Measurements from ENCODE around the gene NKG7. TPM values are rescaled to one million over a fixed set of nuclear protein-coding genes. Genes with fewer than 3 reads are reported as not detected.

Gene NKG7
- polyA plus RNA-seq, 1 donor (not counting 4 experiments of a cell fraction or from before 2014, with no cell fraction given) = not detected

- Histone ChIP-seq H2AFZ (ENCODE audit: control insufficient read depth, low read length) (no peak overlapping the region), H3K79me2 (ENCODE audit: control insufficient read depth, insufficient read depth, low read length) (no peaks in the 10 kb centered on the region), H3K9ac (ENCODE audit: control insufficient read depth, extremely low read depth, insufficient read depth, low read length) (no peak overlapping the region), H3K27ac (ENCODE audit: control insufficient read depth, insufficient read depth, low read length) (no peak overlapping the region), H3K4me2 (ENCODE audit: control insufficient read depth, extremely low read depth, insufficient read depth, low read depth, low read length) (no peak overlapping the region), H3K27me3 (ENCODE audit: control insufficient read depth, extremely low read depth, insufficient read depth, low read length) (peaks cover 10% of the 10 kb centered on the region), H3K9me3 (ENCODE audit: control insufficient read depth, low read depth, low read length) (no peaks in the 10 kb centered on the region), H3K9me1 (ENCODE audit: control insufficient read depth, extremely low read depth, insufficient read depth, low read length) (no peaks in the 10 kb centered on the region), H3K4me3 (ENCODE audit: control insufficient read depth in 2 of 3, extremely low read depth in 1 of 3, insufficient read depth in 2 of 3, low read depth in 1 of 3, low read length in 3 of 3) (no peak overlapping the region), H3K36me3 (ENCODE audit: control insufficient read depth in 2 of 2, extremely low read depth in 1 of 2, insufficient read depth in 2 of 2, low read length in 2 of 2) (no peaks in the 10 kb centered on the region), H3K4me1 (ENCODE audit: control insufficient read depth, extremely low read depth, insufficient read depth, low read length) (no peaks in the 10 kb centered on the region), H4K20me1 (ENCODE audit: control insufficient read depth, extremely low read depth, insufficient read depth, low read length) (no peaks in the 10 kb centered on the region)
- DNase-seq (ENCODE audit: low read depth, low spot score) (no peak), FAIRE-seq (no peak)
- TF ChIP-seq CTCF (optimal IDR thresholded peaks at IDR 0.05 in 1 of 3, IDR thresholded peaks at IDR 0.05 in 1 of 3, conservative IDR thresholded peaks at IDR 0.05 in 1 of 3; ENCODE audit: extremely low read depth in 1 of 3, insufficient read depth in 2 of 3, low read length in 3 of 3) (no peak), EZH2 (IDR thresholded peaks at IDR 0.05; ENCODE audit: low read length) (no peak)
- dilution Hi-C loops (cut with MboI; ENCODE audit: extremely low pct_ligation_motif_present, low sequenced_read_pairs) = no loop called here
Measured at GRCh38 chr19:51326216-51327065, 46.0 kb downstream of the NKG7 start.

GRCh38 chr19:51325161-51325976 lies 47.1 kb downstream of the NKG7 start:
- no peaks in the 10 kb centered on the region for H3K36me3 ChIP-seq (ENCODE audit: control insufficient read depth in 2 of 2, extremely low read depth in 1 of 2, insufficient read depth in 2 of 2, low read length in 2 of 2)
- H3K4me2 ChIP-seq (ENCODE audit: control insufficient read depth, extremely low read depth, insufficient read depth, low read depth, low read length) = no peak overlapping the region
- H3K4me1 ChIP-seq (ENCODE audit: control insufficient read depth, extremely low read depth, insufficient read depth, low read length) = no peaks in the 10 kb centered on the region
- peaks cover 10% of the 10 kb centered on the region for H3K27me3 ChIP-seq (ENCODE audit: control insufficient read depth, extremely low read depth, insufficient read depth, low read length)
- no peaks in the 10 kb centered on the region for H3K79me2 ChIP-seq (ENCODE audit: control insufficient read depth, insufficient read depth, low read length)
- DNase-seq (ENCODE audit: low read depth, low spot score) (no peak), FAIRE-seq (no peak)
- no peaks in the 10 kb centered on the region for H3K9me1 ChIP-seq (ENCODE audit: control insufficient read depth, extremely low read depth, insufficient read depth, low read length)
- no peak overlapping the region for H3K4me3 ChIP-seq (ENCODE audit: control insufficient read depth in 2 of 3, extremely low read depth in 1 of 3, insufficient read depth in 2 of 3, low read depth in 1 of 3, low read length in 3 of 3)
- no peaks in the 10 kb centered on the region for H4K20me1 ChIP-seq (ENCODE audit: control insufficient read depth, extremely low read depth, insufficient read depth, low read length)
- no peaks in the 10 kb centered on the region for H3K9me3 ChIP-seq (ENCODE audit: control insufficient read depth, low read depth, low read length)
- dilution Hi-C loops (cut with MboI; ENCODE audit: extremely low pct_ligation_motif_present, low sequenced_read_pairs) = no loop called here
- no peak overlapping the region for H3K9ac ChIP-seq (ENCODE audit: control insufficient read depth, extremely low read depth, insufficient read depth, low read length)
- TF ChIP-seq CTCF (optimal IDR thresholded peaks at IDR 0.05 in 1 of 3, IDR thresholded peaks at IDR 0.05 in 1 of 3, conservative IDR thresholded peaks at IDR 0.05 in 1 of 3; ENCODE audit: extremely low read depth in 1 of 3, insufficient read depth in 2 of 3, low read length in 3 of 3) (no peak), EZH2 (IDR thresholded peaks at IDR 0.05; ENCODE audit: low read length) (no peak)
- H3K27ac ChIP-seq (ENCODE audit: control insufficient read depth, insufficient read depth, low read length) = no peak overlapping the region
- no peak overlapping the region for H2AFZ ChIP-seq (ENCODE audit: control insufficient read depth, low read length)
